Activated T-helper 1 cell treated with anti-CD3 and anti-CD28 coated beads, Interleukin-2, amount 50 U/mL, for 16 hours (primary cell): ENCODE results near the gene NAV3.

Experiments
- DNase-seq, 2 donors: peaks; one replicate each; pipeline ENCODE4 v3.0.0-alpha.2; 2020; ENCODE audit warnings: low read depth in 1 of 2, low spot score in 1 of 2

Gene NAV3

GRCh38 chr12:77845831-77846230 is 15.1 kb downstream of the NAV3 start:
- no peak for DNase-seq

- no peak for DNase-seq
Measured at GRCh38 chr12:77847060-77847541, 16.4 kb downstream of the NAV3 start.

GRCh38 chr12:77847680-77848431 is 17.2 kb downstream of the NAV3 start:
- no peak for DNase-seq

GRCh38 chr12:77850129-77850528 is 19.4 kb downstream of the NAV3 start:
- no peak for DNase-seq

GRCh38 chr12:77850698-77851097 is 20.0 kb downstream of the NAV3 start:
- no peak for DNase-seq

GRCh38 chr12:77855548-77855947 is 24.9 kb downstream of the NAV3 start:
- no peak for DNase-seq

GRCh38 chr12:77861317-77861716 is 30.6 kb downstream of the NAV3 start:
- DNase-seq = no peak

- DNase-seq = no peak
Measured at GRCh38 chr12:77865178-77865577, 34.5 kb downstream of the NAV3 start.

- no peak for DNase-seq
Measured at GRCh38 chr12:77878901-77879300, 48.2 kb downstream of the NAV3 start.

GRCh38 chr12:77882709-77883108 is 52.0 kb downstream of the NAV3 start:
- no peak for DNase-seq

GRCh38 chr12:77888611-77889010 is 57.9 kb downstream of the NAV3 start:
- DNase-seq = no peak

- no peak for DNase-seq
Measured at GRCh38 chr12:77891518-77892147, 60.9 kb downstream of the NAV3 start.

- no peak for DNase-seq
Measured at GRCh38 chr12:77893918-77894317, 63.2 kb downstream of the NAV3 start.

- no peak for DNase-seq
Measured at GRCh38 chr12:77894556-77894955, 63.9 kb downstream of the NAV3 start.

- no peak for DNase-seq
Measured at GRCh38 chr12:77895699-77896098, 65.0 kb downstream of the NAV3 start.

GRCh38 chr12:77907936-77908335 is 77.2 kb downstream of the NAV3 start:
- no peak for DNase-seq

GRCh38 chr12:77914081-77914488 is 83.4 kb downstream of the NAV3 start:
- no peak for DNase-seq

- DNase-seq = no peak
Measured at GRCh38 chr12:77915071-77915600, 84.4 kb downstream of the NAV3 start.

GRCh38 chr12:77916276-77916675 is 85.6 kb downstream of the NAV3 start:
- no peak for DNase-seq

- no peak for DNase-seq
Measured at GRCh38 chr12:77918046-77918445, 87.4 kb downstream of the NAV3 start.

- no peak for DNase-seq
Measured at GRCh38 chr12:77919450-77919849, 88.8 kb downstream of the NAV3 start.

GRCh38 chr12:77923882-77924281 is 93.2 kb downstream of the NAV3 start:
- no peak for DNase-seq
